ENCODE data around the gene NMB.

Gene NMB

GRCh38 chr15:84609818-84610525 lies 48.0 kb downstream of the NMB start:
- no peak for FAIRE-seq

GRCh38 chr15:84608707-84609284 lies 49.2 kb downstream of the NMB start:
- FAIRE-seq = no peak

GRCh38 chr15:84606653-84607120 lies 51.3 kb downstream of the NMB start:
- no peak for FAIRE-seq

- no peak for FAIRE-seq
Measured at GRCh38 chr15:84605554-84605882, 52.5 kb downstream of the NMB start.
